Measurements from ENCODE around the gene UGT1A5. TPM values are rescaled to one million over a fixed set of nuclear protein-coding genes. Genes with fewer than 3 reads are reported as not detected.

Gene UGT1A5
- 0.79 TPM for total RNA-seq
- not detected for polyA plus RNA-seq

DNA sequence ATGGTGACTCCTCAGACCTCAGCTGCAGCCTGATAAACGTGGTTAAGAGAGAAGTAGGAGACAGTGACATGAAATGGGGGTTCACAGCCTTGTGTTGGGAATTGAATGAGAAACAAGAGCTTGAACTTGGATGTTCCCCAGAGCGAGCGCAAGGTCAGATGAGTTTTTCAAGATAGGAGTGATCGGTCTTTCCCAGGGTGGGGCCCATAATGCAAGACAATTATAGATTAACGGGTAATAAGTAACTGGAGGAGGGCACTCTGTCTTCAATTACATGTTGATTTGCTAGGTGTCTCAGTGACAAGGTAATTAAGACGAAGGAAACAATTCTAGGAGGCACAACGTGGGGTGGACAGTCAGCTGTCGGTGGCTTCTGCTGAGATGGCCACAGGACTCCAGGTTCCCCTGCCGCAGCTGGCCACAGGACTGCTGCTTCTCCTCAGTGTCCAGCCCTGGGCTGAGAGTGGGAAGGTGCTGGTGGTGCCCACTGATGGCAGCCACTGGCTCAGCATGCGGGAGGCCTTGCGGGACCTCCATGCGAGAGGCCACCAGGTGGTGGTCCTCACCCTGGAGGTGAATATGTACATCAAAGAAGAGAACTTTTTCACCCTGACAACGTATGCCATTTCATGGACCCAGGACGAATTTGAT is at the start of gene UGT1A5:
Gene UGT1A5 (plus strand): TSS at position 297 of the 651 bp plus-strand sequence. CDS start 85 bp downstream, at position 382.
- 78% methylated on average over 14 of the region's 14 CpGs for WGBS
- no peak for DNase-seq (ENCODE audit: extremely low spot score)
- H3K4me1 ChIP-seq (ENCODE audit: insufficient read depth): no peaks in the 10 kb centered on the region
- no peak within 1 kb of the TSS for H3K4me3 ChIP-seq (ENCODE audit: low read depth, low read length)
- no peak within 1 kb of the TSS for H3K27ac ChIP-seq (ENCODE audit: low read depth)
- no peaks in the 10 kb centered on the region for H3K36me3 ChIP-seq (ENCODE audit: insufficient read depth)

DNA sequence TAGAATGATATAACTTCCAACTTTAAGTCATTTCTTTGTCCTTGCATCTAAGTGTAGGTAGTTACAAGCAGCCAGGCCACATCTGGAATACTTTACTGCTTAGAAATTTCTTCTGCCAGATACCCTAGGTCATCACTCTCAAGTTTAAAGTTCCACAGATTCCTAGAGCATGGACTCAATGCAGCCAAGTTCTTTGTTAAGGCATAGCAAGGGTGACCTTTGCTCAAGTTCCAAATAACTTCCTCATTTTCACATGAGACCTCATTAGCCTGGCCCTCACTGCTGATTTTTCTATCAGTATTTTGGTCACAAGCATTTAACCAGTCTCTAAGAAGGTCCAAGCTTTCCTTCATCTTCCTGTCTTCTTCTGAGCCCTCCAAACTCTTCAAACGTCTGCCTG is 48.8 kb upstream of the UGT1A5 start:
- DNase-seq (ENCODE audit: extremely low spot score): no peak
- no peak overlapping the region for H3K27ac ChIP-seq (ENCODE audit: low read depth)
- no peaks in the 10 kb centered on the region for H3K4me1 ChIP-seq (ENCODE audit: insufficient read depth)
- H3K36me3 ChIP-seq (ENCODE audit: insufficient read depth): no peaks in the 10 kb centered on the region
- WGBS: 45% methylated on average over 1 of the region's 1 CpG
- no peak overlapping the region for H3K4me3 ChIP-seq (ENCODE audit: low read depth, low read length)

GRCh38 chr2:233668605-233669260 is 44.0 kb upstream of the UGT1A5 start:
- H3K4me1 ChIP-seq (ENCODE audit: insufficient read depth): no peaks in the 10 kb centered on the region
- H3K27ac ChIP-seq (ENCODE audit: low read depth): no peak overlapping the region
- no peaks in the 10 kb centered on the region for H3K36me3 ChIP-seq (ENCODE audit: insufficient read depth)
- H3K4me3 ChIP-seq (ENCODE audit: low read depth, low read length): no peak overlapping the region
- 92% methylated on average over 4 of the region's 4 CpGs for WGBS
- DNase-seq (ENCODE audit: extremely low spot score): no peak

DNA sequence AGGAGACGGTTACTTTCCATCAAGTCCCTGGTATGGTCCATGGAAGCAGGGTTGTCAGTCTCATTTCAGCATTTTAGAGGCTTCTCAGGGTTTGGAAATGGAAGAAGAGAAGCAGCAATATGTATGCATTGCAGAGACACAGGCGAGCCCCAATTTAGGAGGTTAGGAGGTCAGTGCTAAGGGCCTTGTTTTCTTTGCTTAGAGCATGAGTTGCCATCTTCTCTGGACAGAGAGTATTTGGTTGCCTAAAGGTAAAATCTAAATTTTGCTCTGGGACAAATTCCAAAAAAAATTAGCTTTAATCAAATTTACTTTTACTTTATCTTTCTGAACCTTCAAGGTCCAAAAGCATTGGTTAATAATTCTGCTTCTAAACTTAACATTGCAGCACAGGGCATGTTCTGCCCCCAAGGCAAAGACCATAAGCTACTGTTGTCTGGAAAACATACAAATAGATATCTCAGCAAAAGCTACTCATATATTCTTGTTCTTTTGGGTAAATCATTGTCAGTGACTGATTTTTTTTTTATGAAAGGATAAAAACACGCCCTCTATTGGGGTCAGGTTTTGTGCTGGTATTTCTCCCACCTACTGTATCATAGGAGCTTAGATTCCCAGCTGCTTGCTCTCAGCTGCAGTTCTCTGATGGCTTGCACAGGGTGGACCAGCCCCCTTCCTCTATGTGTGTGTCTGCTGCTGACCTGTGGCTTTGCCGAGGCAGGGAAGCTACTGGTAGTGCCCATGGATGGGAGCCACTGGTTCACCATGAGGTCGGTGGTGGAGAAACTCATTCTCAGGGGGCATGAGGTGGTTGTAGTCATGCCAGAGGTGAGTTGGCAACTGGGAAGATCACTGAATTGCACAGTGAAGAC is 41.2 kb upstream of the UGT1A5 start, which contains the start of gene UGT1A9:
Gene UGT1A9 (plus strand): TSS at position 609 of the 872 bp plus-strand sequence. CDS start 37 bp downstream, at position 646.
- no peak within 1 kb of the TSS for H3K4me3 ChIP-seq (ENCODE audit: low read depth, low read length)
- WGBS: 82% methylated on average over 5 of the region's 5 CpGs
- H3K27ac ChIP-seq (ENCODE audit: low read depth): no peak within 1 kb of the TSS
- H3K36me3 ChIP-seq (ENCODE audit: insufficient read depth): no peaks in the 10 kb centered on the region
- no peak for DNase-seq (ENCODE audit: extremely low spot score)
- H3K4me1 ChIP-seq (ENCODE audit: insufficient read depth): no peaks in the 10 kb centered on the region

DNA sequence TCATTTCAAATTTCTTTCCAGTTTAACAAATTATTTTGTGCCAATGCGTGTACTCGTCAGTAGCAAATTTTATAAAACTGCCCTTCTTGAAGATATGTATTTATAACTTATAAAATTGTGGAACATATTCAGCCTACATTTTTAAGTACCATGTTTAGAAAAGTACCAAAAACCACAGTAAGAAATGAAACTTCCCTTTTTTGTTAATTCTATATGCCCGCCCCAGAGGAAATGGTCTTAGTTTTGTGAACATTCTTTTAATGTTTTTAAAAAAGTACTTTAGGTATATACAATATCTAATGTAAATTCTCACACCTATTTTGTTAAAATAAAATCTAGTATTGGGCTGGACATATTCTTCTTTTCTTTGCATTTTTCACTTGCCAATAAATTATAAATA is 39.8 kb upstream of the UGT1A5 start:
- Histone ChIP-seq H3K4me1 (ENCODE audit: insufficient read depth) (no peaks in the 10 kb centered on the region), H3K27ac (ENCODE audit: low read depth) (no peak overlapping the region), H3K36me3 (ENCODE audit: insufficient read depth) (no peaks in the 10 kb centered on the region), H3K4me3 (ENCODE audit: low read depth, low read length) (no peak overlapping the region)
- WGBS: 89% methylated on average over 3 of the region's 3 CpGs
- no peak for DNase-seq (ENCODE audit: extremely low spot score)

GRCh38 chr2:233673896-233674295 is 38.8 kb upstream of the UGT1A5 start:
- H3K4me1 ChIP-seq (ENCODE audit: insufficient read depth): no peaks in the 10 kb centered on the region
- H3K27ac ChIP-seq (ENCODE audit: low read depth): no peak overlapping the region
- no peaks in the 10 kb centered on the region for H3K36me3 ChIP-seq (ENCODE audit: insufficient read depth)
- no peak for DNase-seq (ENCODE audit: extremely low spot score)
- no peak overlapping the region for H3K4me3 ChIP-seq (ENCODE audit: low read depth, low read length)

DNA sequence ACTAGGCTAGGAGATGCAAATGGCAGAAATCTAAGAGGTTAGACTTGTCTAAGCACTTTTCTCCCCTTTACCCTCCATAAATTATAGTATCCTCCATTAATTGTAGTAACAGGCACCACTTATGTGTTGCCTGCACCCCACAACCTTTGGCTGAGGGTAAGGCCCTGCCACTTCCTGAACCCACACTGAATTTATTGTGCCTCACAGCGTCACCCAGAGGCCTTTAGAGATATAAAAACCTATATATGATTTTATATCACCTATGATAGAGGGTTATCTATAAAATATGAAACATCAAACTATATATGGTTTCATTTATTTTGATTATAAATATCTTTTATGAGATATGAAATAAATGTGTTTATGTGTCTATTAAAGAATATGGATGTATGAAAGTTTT is 38.4 kb upstream of the UGT1A5 start:
- H3K4me3 ChIP-seq (ENCODE audit: low read depth, low read length): no peak overlapping the region
- no peaks in the 10 kb centered on the region for H3K36me3 ChIP-seq (ENCODE audit: insufficient read depth)
- H3K27ac ChIP-seq (ENCODE audit: low read depth): no peak overlapping the region
- DNase-seq (ENCODE audit: extremely low spot score): no peak
- no peaks in the 10 kb centered on the region for H3K4me1 ChIP-seq (ENCODE audit: insufficient read depth)
- 39% methylated on average over 1 of the region's 1 CpG for WGBS

DNA sequence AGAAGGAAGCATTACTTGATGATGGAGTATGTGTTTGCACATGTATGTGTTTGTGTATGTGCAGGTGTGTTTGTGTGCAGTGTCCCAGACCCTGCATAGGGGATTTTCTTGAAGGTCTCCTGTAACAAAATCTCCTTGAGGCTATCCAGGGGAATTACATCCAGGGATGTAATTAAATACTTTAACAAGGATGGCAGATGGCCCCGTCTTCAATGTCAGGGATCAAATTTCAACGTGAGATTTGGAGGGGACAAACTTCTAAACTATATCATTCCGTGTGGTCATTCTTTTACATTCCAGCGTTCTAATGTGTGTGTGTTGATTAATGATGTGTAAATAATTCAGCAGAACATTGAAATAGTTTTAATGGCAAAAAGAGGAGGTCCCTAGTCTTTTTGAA is 37.7 kb upstream of the UGT1A5 start:
- 24% methylated on average over 4 of the region's 4 CpGs for whole genome bisulfite sequencing
- H3K36me3 ChIP-seq (ENCODE audit: insufficient read depth): no peaks in the 10 kb centered on the region
- no peak overlapping the region for H3K4me3 ChIP-seq (ENCODE audit: low read depth, low read length)
- H3K27ac ChIP-seq (ENCODE audit: low read depth): no peak overlapping the region
- no peaks in the 10 kb centered on the region for H3K4me1 ChIP-seq (ENCODE audit: insufficient read depth)
- no peak for DNase-seq (ENCODE audit: extremely low spot score)

- Histone ChIP-seq H3K27ac (ENCODE audit: low read depth) (no peak overlapping the region), H3K36me3 (ENCODE audit: insufficient read depth) (no peaks in the 10 kb centered on the region), H3K4me3 (ENCODE audit: low read depth, low read length) (no peak overlapping the region), H3K4me1 (ENCODE audit: insufficient read depth) (no peaks in the 10 kb centered on the region)
- no peak for DNase-seq (ENCODE audit: extremely low spot score)
- WGBS: 84% methylated on average over 2 of the region's 2 CpGs
Observed at GRCh38 chr2:233676046-233676445, 36.7 kb upstream of the UGT1A5 start.

DNA sequence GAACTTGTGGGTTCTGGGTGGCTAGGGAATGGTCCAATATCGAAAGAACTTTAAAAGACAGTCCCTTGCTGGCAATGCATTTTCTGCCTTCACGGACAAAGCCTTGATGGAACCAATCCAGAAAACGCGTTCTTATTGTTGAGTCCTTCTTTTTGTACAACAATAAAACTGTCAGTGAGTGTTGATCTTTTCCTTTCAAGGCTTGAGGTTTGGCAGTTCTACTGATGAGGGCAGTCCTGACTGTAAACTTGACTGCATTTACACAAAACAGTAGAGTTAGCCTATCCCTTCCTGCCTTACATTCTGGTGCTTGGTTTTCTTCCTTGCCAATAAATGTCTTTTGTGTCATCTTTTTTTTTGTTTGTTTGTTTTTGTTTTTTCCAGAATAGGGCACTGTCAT is 33.5 kb upstream of the UGT1A5 start:
- no peaks in the 10 kb centered on the region for H3K4me1 ChIP-seq (ENCODE audit: insufficient read depth)
- WGBS: 44% methylated on average over 4 of the region's 4 CpGs
- DNase-seq (ENCODE audit: extremely low spot score): no peak
- no peak overlapping the region for H3K27ac ChIP-seq (ENCODE audit: low read depth)
- H3K36me3 ChIP-seq (ENCODE audit: insufficient read depth): no peaks in the 10 kb centered on the region
- no peak overlapping the region for H3K4me3 ChIP-seq (ENCODE audit: low read depth, low read length)

- Histone ChIP-seq H3K27ac (ENCODE audit: low read depth) (no peak overlapping the region), H3K4me1 (ENCODE audit: insufficient read depth) (no peaks in the 10 kb centered on the region), H3K36me3 (ENCODE audit: insufficient read depth) (no peaks in the 10 kb centered on the region), H3K4me3 (ENCODE audit: low read depth, low read length) (no peak overlapping the region)
- DNase-seq (ENCODE audit: extremely low spot score): no peak
- WGBS: 81% methylated on average over 4 of the region's 4 CpGs
Observed at GRCh38 chr2:233680361-233681045, 32.2 kb upstream of the UGT1A5 start.

DNA sequence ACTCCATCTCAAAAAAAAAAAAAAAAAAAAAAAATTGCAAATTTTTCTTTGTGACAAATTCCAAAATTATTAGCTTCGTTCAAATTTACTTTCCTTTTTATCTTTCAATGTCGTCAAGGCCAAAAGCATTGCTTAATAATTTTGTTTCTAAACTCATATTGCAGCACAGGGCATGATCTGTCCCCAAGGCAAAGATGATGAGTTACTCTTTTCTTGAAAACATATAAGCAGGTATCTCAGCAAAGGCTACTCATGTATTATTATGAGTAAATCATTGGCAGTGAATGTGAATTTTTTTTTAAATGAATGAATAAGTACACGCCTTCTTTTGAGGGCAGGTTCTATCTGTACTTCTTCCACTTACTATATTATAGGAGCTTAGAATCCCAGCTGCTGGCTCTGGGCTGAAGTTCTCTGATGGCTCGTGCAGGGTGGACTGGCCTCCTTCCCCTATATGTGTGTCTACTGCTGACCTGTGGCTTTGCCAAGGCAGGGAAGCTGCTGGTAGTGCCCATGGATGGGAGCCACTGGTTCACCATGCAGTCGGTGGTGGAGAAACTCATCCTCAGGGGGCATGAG is 31.1 kb upstream of the UGT1A5 start, which contains the start of gene UGT1A7:
Gene UGT1A7 (plus strand): TSS at position 381 of the 579 bp plus-strand sequence. CDS start 37 bp downstream, at position 418.
- WGBS: 79% methylated on average over 5 of the region's 5 CpGs
- no peaks in the 10 kb centered on the region for H3K36me3 ChIP-seq (ENCODE audit: insufficient read depth)
- H3K4me3 ChIP-seq (ENCODE audit: low read depth, low read length): no peak within 1 kb of the TSS
- no peak for DNase-seq (ENCODE audit: extremely low spot score)
- no peaks in the 10 kb centered on the region for H3K4me1 ChIP-seq (ENCODE audit: insufficient read depth)
- no peak within 1 kb of the TSS for H3K27ac ChIP-seq (ENCODE audit: low read depth)

DNA sequence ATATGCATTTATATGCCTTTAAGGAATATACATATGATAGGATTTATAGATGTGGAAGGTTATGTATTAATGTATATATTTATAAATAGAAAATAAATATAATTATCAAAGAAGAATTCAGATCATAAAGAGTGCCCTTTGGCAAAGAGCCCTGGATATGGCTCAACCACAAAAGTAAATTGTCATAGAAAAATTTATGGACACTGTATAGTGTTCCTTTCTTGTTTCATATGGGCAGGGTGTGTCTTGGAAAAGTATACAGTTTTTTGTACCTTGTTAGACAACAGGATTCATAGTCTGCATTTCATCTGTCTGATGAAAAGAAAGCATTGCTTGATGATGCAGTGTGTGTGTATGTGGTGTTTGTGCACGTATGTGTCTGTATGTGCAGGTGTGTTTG is 28.1 kb upstream of the UGT1A5 start:
- no peak for DNase-seq (ENCODE audit: extremely low spot score)
- H3K27ac ChIP-seq (ENCODE audit: low read depth): no peak overlapping the region
- 68% methylated on average over 1 of the region's 1 CpG for WGBS
- H3K36me3 ChIP-seq (ENCODE audit: insufficient read depth): no peaks in the 10 kb centered on the region
- no peak overlapping the region for H3K4me3 ChIP-seq (ENCODE audit: low read depth, low read length)
- no peaks in the 10 kb centered on the region for H3K4me1 ChIP-seq (ENCODE audit: insufficient read depth)

Data from urinary bladder (tissue), 4 donors.